Endothelial cell of umbilical vein (primary cell): ENCODE measurements around the gene CRP. TPM values are rescaled to one million over a fixed set of nuclear protein-coding genes. Genes with fewer than 3 reads are reported as not detected.

Source experiments
- BruUV-seq: library from RNA; stranded (reverse); fragments of 400-500 nt; replicated peaks from 2 replicates; lab custom pipeline; 2021; lab: Mats Ljungman, UMichigan
- CTCF ChIA-PET: fragments of 300-600, 350-600 bp; sonication (Branson Sonifier 250); formaldehyde crosslinking; loops from one replicate; lab custom pipeline; 2021; ENCODE audit warnings: antibody characterized with exemption, inconsistent platforms; lab: Charles Lee
- POLR2A ChIA-PET: fragments of 300-600, 350-600 bp; sonication (Branson Sonifier 250); formaldehyde crosslinking; loops from one replicate; lab custom pipeline; 2021; ENCODE audit warnings: antibody characterized with exemption, inconsistent platforms; lab: Charles Lee
- DNase-seq: peaks from one replicate; pipeline ENCODE4 v3.0.0-alpha.2; 2011; ENCODE audit warnings: low read depth, low spot score
- FAIRE-seq: peaks from 2 replicates; lab custom pipeline; 2011; peaks lifted over from hg19 to GRCh38; lab: Jason Lieb, UNC
- H2AFZ ChIP-seq: 2 replicates; pipeline ENCODE4 v1.6.0; 2012; ENCODE audit warnings: low read depth, low read length, control low read depth, inconsistent platforms
- H3K27ac ChIP-seq: 2 replicates; pipeline ENCODE4 v1.5.1; 2011; ENCODE audit warnings: low read depth, mild to moderate bottlenecking, control low read depth, low read length, moderate library complexity; ENCODE audit not compliant: insufficient read depth
- H3K27me3 ChIP-seq, 2 experiments: 2 replicates each; pipeline versions ENCODE4 v1.6.0 to v1.6.1; 2011; ENCODE audit warnings: low read length in 2 of 2, mixed read lengths in 1 of 2; ENCODE audit not compliant: control insufficient read depth in 2 of 2, insufficient read depth in 2 of 2
- H3K36me3 ChIP-seq, 2 experiments: 2 replicates in 1 of 2; 3 replicates in 1 of 2; pipeline ENCODE4 v1.5.1; 2011; ENCODE audit warnings: low read length in 2 of 2, mild to moderate bottlenecking in 1 of 2, moderate library complexity in 1 of 2; ENCODE audit not compliant: control insufficient read depth in 2 of 2, insufficient read depth in 2 of 2; ENCODE audit errors: extremely low read depth in 1 of 2
- H3K4me1 ChIP-seq: 3 replicates; pipeline ENCODE4 v1.5.1; 2011; ENCODE audit warnings: mild to moderate bottlenecking, low read length; ENCODE audit not compliant: control insufficient read depth, insufficient read depth; ENCODE audit errors: extremely low read depth
- H3K4me2 ChIP-seq: 2 replicates; pipeline ENCODE4 v1.6.1; 2011; ENCODE audit warnings: low read length, control low read depth, mixed read lengths; ENCODE audit not compliant: insufficient read depth
- H3K4me3 ChIP-seq, 3 experiments: fragments of 200-600 bp in 1 of 3; sonication (generic), shearing (Covaris generic) in 1 of 3; replicated peaks in 1 of 3; 2 replicates each; pipeline ENCODE4 v1.5.1; 2011 to 2016; ENCODE audit warnings: control low read depth in 3 of 3, low read length in 3 of 3, mild to moderate bottlenecking in 2 of 3, inconsistent platforms in 1 of 3, low read depth in 1 of 3, moderate library complexity in 1 of 3; ENCODE audit not compliant: insufficient read depth in 1 of 3
- H3K79me2 ChIP-seq: 2 replicates; pipeline ENCODE4 v1.6.0; 2012; ENCODE audit warnings: low read length, inconsistent platforms; ENCODE audit not compliant: control insufficient read depth, insufficient read depth
- H3K9ac ChIP-seq: replicated peaks from 2 replicates; pipeline ENCODE3; 2011; ENCODE audit warnings: low read length, control low read depth; ENCODE audit not compliant: insufficient read depth; ENCODE audit errors: extremely low read depth
- H3K9me1 ChIP-seq: replicated peaks from 3 replicates; pipeline ENCODE4 v1.6.0; 2011; ENCODE audit warnings: mild to moderate bottlenecking, low read length; ENCODE audit not compliant: control insufficient read depth, insufficient read depth; ENCODE audit errors: extremely low read depth
- H3K9me3 ChIP-seq: replicated peaks from 2 replicates; pipeline ENCODE4 v1.5.1; 2012; ENCODE audit warnings: low read length, inconsistent platforms; ENCODE audit not compliant: control insufficient read depth, insufficient read depth
- H4K20me1 ChIP-seq: replicated peaks from 2 replicates; pipeline ENCODE3; 2011; ENCODE audit warnings: mild to moderate bottlenecking, low read length; ENCODE audit not compliant: control insufficient read depth, insufficient read depth; ENCODE audit errors: extremely low read depth
- CTCF ChIP-seq, 2 donors: IDR thresholded peaks; 1 replicate in 1 of 2; 2 replicates in 1 of 2; pipeline ENCODE4 v1.5.1; 2011; ENCODE audit warnings: low read length in 2 of 2, mild to moderate bottlenecking in 2 of 2, moderate library complexity in 2 of 2, control low read depth in 1 of 2, inconsistent platforms in 1 of 2, low read depth in 1 of 2; ENCODE audit not compliant: insufficient read depth in 1 of 2; ENCODE audit errors: extremely low read depth in 1 of 2
- EZH2 ChIP-seq: IDR thresholded peaks from 2 replicates; pipeline ENCODE4 v1.6.1; 2012; ENCODE audit warnings: borderline replicate concordance, low read depth, mild to moderate bottlenecking, moderate library complexity, low read length, inconsistent platforms; ENCODE audit not compliant: severe bottlenecking
- FOS ChIP-seq: IDR thresholded peaks from 2 replicates; pipeline ENCODE4 v1.6.1; 2011; ENCODE audit warnings: mild to moderate bottlenecking, low read length, moderate library complexity, borderline replicate concordance; ENCODE audit not compliant: insufficient read depth
- GATA2 ChIP-seq: IDR thresholded peaks from 2 replicates; pipeline ENCODE4 v1.7.0; 2011; ENCODE audit warnings: low read depth, mild to moderate bottlenecking, moderate library complexity, mixed read lengths, low read length; ENCODE audit not compliant: insufficient read length, insufficient read depth
- JUN ChIP-seq: IDR thresholded peaks from 2 replicates; pipeline ENCODE4 v1.6.1; 2011; ENCODE audit warnings: borderline replicate concordance, low read depth; ENCODE audit not compliant: insufficient read length, insufficient read depth
- MAX ChIP-seq: IDR thresholded peaks from 2 replicates; pipeline ENCODE4 v1.6.1; 2011; ENCODE audit not compliant: insufficient read depth, insufficient read length
- MYC ChIP-seq: IDR thresholded peaks from one replicate; pipeline ENCODE4 v1.6.1; 2011; ENCODE audit warnings: mild to moderate bottlenecking, low read depth, low read length
- POLR2A ChIP-seq: IDR thresholded peaks from 2 replicates; pipeline ENCODE4 v1.6.1; 2012; ENCODE audit warnings: low read depth, mild to moderate bottlenecking, control low read depth, low read length
- POLR2AphosphoS5 ChIP-seq: IDR thresholded peaks from 2 replicates; pipeline ENCODE4 v1.6.1; 2012; ENCODE audit warnings: low read depth, mild to moderate bottlenecking, control low read depth, low read length, moderate library complexity; ENCODE audit not compliant: insufficient read depth
- dilution Hi-C: fragments of 300-500 bp; cut with MboI; formaldehyde crosslinking; loops from one replicate; pipeline ENCODE4 v1.15.0; 2019; ENCODE audit warnings: low sequenced_read_pairs; ENCODE audit not compliant: extremely low pct_ligation_motif_present
- intact Hi-C: fragments of 100-400 bp; cut with micrococcal nuclease; formaldehyde crosslinking; loops from one replicate; pipeline ENCODE4 v1.10.0; 2022
- polyA plus RNA-seq, 4 experiments: library from polyadenylated mRNA; depleted of rRNA in 3 of 4; stranded (reverse) in 3 of 4; unstranded in 1 of 4; fragments of >200 nt; gene quantifications; 2 replicates each; pipeline versions ENCODE4 v1.2.1 to v1.2.3, GENCODE V29; 2011 to 2012; ENCODE audit warnings: missing spikeins in 1 of 4
- total RNA-seq: library from RNA; stranded (reverse); gene quantifications from 2 replicates; pipeline ENCODE4 v1.2.3, GENCODE V29; 2021

Gene CRP
- total and polyA plus RNA-seq, 2 donors (not counting 3 experiments of a cell fraction or from before 2014, with no cell fraction given) = not detected

DNA sequence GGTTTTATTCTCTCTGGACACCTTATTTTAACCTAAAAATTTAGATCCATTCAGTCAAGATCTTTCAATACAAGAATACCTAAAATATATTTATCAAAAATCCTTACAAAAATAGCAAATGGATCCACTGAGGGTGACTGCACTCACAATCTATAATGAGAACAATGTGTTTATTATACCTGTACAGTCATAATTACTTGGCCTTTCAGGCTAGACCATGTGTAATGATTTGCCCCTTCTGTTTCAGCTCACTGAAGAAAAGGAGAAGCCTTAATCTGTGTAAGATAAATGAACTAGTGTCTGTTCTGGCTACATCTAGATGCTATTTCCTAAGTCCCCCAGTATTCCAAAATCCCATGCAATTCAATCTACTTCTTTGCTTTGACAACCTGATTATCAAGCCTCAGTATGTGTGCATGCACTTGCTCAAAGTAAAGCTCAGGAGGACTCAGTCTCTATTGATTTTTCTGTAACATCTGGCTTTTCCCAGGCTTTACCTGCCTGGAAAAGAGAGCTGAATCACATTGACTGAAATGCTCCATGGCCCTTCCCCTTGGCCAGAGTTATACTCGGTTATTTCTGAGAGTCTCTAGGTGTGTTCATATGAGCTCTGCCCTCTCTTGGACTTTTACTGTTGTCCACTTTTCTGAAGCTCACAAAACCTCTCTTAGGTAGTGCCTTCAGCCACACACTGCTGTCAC is 27.6 kb downstream of the CRP start:
- Histone ChIP-seq H2AFZ (no peak overlapping the region), H3K4me2 (no peak overlapping the region), H3K4me1 (no peaks in the 10 kb centered on the region), H3K27me3 (no peaks in the 10 kb centered on the region), H4K20me1 (no peaks in the 10 kb centered on the region), H3K27ac (no peak overlapping the region), H3K79me2 (no peaks in the 10 kb centered on the region), H3K4me3 (no peak overlapping the region), H3K9ac (no peak overlapping the region), H3K9me3 (no peaks in the 10 kb centered on the region), H3K36me3 (no peaks in the 10 kb centered on the region), H3K9me1 (no peaks in the 10 kb centered on the region)
- no TSS peak for BruUV-seq
- TF ChIP-seq POLR2AphosphoS5 (no peak), POLR2A (no peak), FOS (no peak), GATA2 (no peak), EZH2 (no peak), JUN (no peak), CTCF (IDR thresholded peaks at IDR 0.05; ENCODE audit: extremely low read depth in 1 of 2, insufficient read depth in 1 of 2, low read depth in 1 of 2, low read length in 2 of 2) (no peak), MAX (no peak), MYC (no peak)
- ChIA-PET CTCF (no interaction called here), POLR2A (no interaction called here)
- dilution Hi-C loops (no loop called here), intact Hi-C loops (no loop called here)
- no peak for DNase-seq
- FAIRE-seq = no peak
